Dermis microvascular lymphatic vessel endothelial cell (primary cell): Measurements from ENCODE around the gene NTF3. TPM values are rescaled to one million over a fixed set of nuclear protein-coding genes. Genes with fewer than 3 reads are reported as not detected.

Experiments used
- DNase-seq, 2 donors: peaks; one replicate each; pipeline versions ENCODE4 v3.0.0 to v3.0.0-alpha.2; 2010; ENCODE audit warnings: low read depth in 2 of 2
- total RNA-seq: library from RNA; depleted of rRNA; stranded (reverse); fragments of >200 nt; gene quantifications from 2 replicates; pipeline ENCODE4 v1.2.1, GENCODE V29; 2014

The NTF3 gene
- total RNA-seq, 1 donor from 2014 or later = not detected

DNA sequence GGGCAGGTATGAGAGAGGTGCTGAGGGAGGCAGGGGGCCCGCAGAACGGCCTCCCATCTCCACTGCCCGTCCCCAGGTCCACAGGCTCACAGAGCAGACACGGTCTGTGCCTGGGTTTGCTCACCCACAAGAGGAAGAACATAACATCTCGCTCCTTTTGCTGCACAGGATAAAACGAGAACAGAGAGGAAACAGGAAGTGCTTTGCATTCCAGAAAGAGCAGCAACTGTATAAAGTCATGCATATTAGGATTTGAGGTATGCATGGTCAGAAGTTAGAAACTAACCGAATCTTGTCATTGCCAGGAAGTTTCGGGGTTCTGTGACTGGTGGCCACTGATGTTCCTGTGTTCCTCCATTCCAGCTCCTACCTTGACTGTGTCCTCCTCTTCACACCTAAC is 25.0 kb downstream of the NTF3 start:
- peak; percentile 55 to 65 for DNase-seq

DNA sequence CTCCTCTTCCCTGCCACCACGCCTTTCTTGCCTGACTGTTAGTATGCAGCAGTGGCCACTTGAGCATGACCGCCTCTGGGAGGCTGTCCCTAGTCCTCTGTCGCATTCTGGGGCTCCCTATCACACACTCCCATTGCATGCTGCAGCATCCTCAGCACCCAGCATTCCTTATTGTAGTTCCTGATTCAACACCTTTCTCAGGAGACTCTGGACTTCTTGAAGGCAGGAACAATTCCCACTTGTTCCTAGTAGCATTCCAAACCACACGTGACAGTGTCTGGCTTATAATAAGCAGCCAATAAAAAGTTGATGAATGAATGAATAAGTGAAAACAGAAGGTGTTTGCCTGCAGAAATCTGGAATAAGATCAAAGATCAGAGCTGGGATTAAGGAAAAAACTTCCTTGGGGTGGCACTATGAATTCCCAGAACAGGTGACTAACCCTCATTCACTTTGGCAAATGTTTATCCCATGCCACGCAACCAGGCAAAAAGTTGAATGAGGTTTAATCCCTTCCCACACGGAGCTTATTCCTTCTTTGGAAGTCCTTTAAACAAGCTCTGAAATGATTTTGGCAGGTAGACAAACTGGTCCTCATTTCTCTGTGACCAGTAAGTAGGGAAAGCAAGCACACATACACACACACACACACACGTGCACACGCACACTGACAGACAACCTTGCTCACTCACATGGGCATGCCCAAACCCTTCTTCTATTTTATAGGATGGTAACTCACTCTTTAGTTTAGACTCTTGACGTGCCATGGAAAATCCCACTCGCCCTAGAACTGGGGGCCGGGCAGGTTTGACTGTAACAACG is 26.5 kb downstream of the NTF3 start:
- no peak for DNase-seq

DNA sequence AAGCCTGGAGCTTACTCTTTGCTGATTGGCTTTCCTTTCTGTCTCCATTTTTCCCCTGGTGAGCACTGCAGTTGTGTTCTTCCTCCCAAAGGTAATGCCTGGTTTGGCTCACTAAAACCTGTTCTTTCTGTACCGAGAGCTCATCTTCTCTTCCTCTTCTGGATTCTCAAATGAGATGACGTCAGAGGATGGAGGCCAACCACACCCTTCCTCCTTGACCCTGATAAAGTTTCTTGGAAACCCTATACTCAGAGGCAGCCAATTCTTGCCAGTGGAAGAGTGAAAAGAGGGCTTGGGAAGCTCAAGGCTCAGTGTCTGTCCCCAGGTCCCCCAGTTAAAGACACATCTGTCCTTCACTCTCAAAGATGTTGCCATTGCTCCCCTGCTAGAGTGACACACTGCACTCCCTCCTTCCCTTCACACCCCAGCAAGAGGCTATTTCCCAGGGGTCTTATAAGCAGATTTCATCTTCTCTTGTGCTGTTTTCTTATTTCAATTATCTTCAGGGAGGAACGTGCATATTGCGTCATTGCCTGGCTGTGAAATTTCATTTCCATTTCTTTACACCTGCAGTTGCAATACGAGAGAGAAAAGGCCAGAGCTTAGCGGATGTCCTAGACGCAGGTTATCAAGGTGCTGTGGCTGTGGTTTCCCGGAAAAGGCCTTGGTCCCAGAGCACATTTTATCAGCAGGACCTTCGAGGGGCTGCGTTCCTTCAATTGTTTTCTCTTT is 27.3 kb downstream of the NTF3 start:
- no peak for DNase-seq

DNA sequence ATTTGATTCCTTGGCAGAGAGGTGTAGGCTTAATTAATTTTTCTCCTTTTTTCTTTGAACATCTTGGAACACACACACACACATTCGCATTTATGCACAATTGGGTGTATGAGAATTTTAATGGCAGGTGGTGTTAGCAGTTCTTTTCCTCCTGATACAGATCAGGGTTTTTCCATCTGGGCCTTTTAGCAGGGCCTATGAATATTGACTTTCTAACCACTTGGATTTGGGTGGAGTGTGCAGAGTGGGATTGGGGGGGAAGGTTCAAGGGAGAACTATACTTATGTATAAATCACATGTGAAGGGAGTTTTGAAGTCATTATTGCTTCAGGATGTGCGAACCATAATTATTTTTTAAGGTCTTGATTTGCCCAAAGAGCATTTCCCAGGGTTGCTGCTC is 28.9 kb downstream of the NTF3 start:
- no peak for DNase-seq

DNA sequence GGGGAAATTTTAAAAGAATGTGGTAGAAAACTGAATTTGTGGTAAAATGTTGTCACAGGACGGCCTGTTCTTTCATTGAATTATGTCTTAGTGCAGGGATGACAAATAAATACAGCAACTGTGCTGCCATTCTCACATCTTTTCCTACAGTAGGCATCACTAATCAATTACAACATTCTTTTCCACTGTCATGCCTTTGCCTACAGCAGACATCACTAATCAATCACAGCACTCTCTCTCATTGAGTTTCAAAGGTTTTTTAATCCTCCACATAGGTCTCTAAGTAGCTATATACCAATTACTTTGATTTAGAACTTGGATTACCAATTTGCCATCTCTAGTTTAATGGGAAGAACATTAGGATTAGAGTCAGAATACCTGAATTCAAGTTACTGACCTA is 30.1 kb downstream of the NTF3 start:
- DNase-seq = no peak

DNA sequence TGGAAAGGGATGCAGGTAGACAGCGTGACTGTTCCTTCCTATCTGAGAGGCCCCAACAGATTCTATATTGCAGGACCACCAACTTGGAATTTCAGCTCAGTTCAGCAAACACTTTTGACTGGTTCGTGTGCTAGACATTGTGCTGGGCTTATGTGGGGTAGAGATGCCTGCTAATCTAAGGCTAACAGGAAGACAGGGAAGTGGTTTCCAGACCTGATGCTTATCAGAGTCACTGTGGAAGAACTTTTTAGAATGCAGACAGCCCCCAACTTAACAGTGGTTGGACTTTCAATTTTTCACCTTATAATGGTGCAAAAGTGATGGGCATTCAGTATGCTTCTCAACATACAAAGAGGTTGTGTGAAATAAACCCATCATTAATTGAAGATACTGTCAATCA is 32.2 kb downstream of the NTF3 start:
- DNase-seq = no peak

DNA sequence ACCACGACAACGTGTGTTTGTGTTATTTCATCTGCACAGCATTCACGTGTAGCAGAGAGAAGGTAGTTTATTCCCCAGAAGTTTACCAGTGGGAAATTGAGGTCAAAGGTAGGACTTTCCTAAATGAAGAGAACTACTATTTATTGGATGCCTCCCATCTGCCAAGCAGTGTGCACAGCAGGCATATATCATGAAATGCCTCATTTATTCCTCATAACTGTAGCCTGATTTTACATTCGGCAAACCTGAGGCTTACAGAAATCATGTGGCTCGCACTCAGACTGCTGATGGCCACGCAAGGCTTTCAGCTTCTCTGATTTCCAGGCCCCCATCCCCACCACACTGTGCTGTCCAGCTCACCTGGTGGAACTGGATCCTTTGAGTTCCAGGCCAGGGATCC is 33.5 kb downstream of the NTF3 start:
- no peak for DNase-seq

DNA sequence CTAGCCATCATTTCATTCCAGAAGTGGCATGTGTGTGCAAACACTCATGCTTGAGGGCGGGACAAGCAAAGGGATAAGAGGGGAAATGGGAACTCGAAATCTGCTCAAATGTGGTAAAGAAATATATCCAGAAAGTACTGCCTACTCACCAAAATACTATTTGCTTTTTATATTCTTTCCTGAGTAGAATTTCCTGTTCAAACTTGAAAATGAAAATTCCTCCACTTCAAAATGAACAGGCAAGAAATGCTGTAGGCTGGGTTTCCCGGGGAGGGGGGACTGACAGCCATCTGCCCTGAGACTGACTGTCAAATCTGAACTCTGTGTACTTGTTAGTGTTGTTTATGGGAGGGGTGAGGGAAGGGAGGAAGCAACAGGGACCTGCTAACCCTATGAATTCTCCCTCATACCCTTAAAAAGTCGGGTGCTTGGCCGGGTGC is 34.6 kb downstream of the NTF3 start:
- no peak for DNase-seq

DNA sequence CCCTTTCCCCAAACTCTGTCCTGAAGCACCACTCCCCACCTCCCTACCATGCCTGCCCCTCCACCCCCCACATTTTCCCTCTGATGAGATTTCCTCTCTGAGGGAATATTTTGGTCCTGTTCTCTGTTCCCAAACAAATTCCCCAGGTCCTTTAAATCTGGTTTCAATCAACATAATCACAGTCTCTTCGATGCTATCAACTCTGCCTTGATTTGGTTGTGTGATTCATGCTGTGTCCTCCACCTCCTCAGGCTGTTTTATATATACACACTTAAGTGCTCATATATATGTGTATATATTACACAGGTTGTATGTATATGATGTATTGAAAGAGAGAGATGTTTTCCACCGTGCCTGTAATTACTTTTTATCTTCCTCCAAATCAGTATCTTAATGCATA is 36.0 kb downstream of the NTF3 start:
- no peak for DNase-seq

DNA sequence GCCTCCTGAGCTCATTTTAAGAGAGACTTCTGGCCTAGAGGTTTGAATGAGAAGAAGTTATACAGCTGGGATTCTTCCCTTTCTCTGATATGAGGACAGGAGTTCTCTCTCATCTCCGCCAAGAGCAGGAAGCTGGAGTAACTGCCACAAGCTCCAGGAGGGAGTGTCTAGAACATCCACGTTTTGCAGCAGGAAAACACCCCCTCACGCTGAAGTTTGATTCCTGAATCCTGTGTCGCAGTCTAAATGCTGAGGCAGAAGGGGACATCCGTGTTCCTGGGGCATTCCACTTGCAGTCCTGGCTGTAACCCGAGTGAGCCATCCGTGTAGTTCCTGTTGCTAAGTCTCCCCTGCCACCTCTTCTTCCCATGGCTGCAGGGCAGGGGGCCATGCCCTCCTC is 38.3 kb downstream of the NTF3 start:
- no peak for DNase-seq

DNA sequence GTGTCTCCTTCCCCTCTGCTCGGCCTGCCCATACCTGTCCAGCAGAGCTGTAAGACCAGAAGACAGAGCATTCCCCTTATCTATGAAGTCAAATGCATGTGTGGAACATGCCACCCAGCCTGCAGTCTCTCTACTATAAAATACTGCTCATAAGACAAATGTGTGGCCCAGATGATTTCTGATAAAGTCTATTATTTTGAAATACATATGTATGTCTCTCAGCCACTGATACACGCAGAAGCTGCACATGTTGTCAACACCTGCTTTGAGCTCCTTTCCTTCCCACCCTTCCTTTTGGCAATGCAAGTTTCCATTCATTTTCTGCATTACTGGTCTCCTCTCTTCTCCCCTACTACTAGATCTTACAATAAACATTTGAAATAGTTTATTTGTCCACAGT is 38.8 kb downstream of the NTF3 start:
- DNase-seq = no peak

DNA sequence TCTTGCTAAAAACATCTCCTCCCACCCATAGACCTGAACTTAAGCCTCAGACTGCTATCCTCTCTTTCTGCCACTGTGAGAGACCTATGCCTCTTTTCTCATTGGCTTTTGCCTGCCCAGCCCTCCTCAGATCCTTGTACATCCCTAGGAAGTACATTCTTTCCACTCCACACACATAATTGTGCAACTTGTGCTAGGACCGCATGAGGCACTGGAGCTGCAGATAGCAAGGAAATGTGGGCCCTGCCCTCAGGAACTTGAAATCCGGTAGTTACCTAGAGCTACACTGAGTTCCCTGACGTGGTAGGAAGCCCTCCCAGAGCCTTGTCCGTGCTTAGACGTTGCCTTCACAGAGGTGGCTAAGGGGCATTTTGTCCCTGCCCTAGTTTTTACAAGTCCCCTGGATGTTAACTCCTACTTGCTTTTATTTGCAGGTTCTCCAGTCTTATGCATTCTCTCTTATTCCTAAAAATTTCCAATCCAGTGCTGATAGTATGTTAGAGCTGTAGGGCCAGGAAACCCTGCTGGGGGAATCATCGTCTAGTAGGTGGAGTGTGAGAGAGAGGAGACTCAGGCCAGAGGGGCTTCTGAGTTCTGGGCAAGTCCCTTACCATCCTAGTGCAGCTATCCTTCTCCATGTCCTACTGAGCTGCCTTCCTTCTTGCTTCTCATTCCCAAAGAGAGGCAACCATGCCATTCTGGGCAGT is 41.3 kb downstream of the NTF3 start:
- DNase-seq = peak in 1 of 2 donors; percentile 29

DNA sequence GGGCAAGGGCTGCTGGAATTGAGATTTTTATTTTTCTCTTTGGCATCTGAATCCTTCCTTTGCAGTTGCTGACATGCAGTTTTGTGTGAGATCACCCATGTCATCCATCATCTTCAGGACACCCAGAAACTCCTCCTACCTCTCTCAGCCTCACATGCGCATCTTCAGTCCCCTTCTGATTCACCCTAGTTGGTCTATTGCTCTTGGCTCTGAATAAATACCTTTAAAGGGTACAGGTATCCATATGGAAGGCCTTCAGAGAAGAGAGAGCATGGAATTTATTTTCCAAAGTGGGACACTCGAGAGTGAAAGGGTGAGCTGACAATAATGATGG is 41.8 kb downstream of the NTF3 start:
- no peak for DNase-seq

DNA sequence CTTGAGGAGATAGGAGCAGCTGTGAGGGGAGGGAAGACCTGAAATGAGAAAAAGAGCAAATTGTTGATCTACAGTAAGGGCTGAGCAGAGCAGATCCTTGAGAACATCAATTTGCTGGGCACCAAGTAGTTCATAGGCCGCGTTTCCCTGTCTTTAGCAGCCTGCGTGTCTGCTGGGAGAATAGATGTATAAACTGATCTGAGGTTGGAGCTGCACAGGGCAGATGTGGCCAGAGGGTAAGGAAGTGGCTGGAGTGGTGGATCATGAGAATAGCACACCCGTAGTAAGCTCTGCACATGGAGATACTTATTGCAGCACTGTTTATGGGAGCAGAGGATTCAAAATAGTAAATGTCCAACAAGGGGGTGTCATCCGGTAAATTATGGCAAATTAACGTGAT is 44.4 kb downstream of the NTF3 start:
- no peak for DNase-seq

DNA sequence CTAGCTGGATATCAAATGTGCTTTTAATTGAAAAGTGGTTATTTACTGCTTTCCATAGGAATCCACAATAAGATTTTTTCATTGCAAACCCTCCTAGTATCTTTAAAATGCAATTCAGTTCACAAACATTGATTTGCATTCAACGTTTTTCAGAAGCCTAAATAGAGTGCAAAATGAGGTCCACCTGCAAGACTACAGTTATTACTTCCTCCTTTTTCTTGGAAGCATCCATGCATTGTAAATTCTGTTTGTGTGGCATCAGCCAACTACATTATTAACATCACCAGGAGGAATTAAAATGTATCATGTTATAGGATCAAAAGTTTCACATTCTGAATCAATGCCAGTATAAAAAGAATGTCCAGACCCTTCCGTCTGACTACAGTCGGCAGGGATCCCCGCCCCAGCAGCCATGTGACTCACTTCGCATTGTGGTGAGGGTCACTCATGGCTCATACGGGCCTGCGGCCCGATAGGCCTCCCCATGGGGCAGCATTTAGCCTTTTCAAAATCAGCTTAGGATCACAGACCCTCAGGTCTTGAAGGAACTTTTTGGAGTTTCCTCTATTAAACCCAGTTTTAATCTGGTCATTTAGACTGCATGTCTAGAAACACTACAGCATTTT is 46.3 kb downstream of the NTF3 start:
- DNase-seq = no peak

DNA sequence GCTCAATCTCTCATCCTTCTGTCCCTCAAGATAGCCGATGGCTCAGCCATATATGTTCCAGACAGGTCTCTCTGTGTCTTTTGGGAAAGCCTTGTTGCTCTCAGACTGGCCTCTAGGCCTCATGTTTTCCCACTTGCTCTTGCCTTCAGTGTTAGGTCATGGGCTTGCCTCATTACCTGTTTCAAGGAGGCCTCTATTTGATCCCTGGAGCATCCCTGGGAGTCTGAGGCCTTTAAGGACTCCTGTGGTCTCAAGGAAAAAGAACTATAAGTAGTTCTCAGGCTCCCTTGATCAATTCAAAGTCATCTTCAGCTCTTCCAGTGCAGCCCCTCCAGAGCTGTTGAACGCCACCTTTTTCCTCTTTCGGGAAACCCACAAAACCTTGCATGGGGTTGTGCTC is 47.9 kb downstream of the NTF3 start:
- DNase-seq = no peak

DNA sequence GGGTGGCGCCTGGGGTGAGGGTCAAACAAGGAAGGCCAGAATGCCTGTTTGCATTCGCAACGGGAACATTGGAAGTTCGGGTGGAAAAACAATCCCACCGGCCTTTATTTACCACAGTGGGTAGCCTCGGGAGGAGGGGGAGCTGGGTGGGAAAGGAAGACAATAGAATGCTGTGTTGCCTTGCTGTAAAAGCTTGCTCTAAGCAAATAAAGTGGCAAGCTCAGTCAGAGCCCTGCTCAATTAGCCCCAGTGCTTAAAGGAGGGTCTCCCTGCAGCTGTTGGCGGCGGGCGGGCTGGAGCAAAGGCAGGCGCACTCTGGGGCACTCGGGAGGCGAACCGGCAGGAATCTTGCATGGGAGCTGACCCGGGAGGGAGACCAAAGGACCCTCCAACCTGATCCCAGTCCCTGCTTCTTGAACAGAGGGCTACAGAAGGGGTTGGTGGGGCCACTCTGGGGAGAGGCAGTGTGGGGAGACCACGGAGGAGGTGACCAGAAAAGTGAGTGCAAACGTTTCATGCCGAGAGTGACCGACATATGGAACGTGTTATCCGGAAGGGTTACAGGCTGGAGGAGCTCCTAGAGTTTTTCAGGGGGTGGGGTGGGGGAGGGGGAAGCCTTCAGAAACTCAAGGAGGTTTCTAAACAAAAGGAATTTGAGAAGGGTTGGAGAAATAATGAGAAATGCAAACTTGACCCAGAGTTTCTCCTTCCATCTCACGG is 48.5 kb downstream of the NTF3 start:
- DNase-seq = no peak

DNA sequence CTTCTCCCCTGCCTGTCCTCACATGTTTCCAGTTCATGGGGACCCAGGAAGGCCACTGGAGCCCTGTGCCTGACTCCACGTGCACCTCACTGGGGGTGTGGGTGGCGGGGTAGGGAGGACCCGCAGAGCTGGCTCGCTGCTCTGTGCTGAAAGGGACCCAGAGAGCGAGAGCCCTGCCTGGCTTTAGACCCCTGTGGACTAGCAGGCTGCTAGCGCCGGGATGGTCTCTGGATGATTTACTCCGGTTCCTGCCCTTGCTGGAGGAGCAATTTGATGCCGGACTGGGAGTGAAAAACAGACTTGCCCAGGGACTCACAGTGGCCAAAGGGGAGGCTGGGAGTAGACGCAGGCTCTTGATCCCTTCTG is 49.0 kb downstream of the NTF3 start:
- no peak for DNase-seq

DNA sequence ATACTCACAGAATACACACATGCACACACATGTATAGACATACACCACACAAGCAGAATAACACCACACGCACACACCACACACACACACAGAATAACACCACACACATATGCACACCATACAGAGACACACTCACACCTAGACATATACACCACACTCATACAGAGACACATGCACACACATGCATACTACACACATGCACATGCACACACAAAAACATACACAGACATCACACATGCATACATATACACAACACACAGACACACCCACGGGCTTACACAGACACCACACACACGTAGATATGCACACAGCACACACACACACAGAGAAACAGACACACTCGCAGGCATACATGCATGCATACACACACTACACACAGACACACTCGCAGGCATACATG is 49.7 kb downstream of the NTF3 start:
- DNase-seq = no peak

DNA sequence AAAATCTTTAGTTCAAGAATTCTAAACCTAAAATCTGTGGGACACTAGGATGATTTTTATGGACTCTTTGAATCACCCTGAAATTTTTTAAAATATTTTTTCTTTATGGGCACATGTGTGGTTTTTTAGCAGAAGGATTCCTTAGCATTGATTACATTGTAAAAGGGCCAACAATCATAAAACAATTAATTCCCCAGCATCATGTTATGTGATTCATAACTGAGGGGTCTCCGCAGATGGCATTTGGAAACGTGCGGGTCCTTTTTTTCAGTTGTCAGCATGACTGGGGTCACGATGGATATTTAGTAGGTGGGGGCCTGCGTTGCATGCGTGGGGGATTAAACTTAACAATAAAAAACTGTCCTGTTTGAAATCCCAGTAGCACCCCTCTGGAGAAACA is 52.5 kb downstream of the NTF3 start:
- DNase-seq = no peak

DNA sequence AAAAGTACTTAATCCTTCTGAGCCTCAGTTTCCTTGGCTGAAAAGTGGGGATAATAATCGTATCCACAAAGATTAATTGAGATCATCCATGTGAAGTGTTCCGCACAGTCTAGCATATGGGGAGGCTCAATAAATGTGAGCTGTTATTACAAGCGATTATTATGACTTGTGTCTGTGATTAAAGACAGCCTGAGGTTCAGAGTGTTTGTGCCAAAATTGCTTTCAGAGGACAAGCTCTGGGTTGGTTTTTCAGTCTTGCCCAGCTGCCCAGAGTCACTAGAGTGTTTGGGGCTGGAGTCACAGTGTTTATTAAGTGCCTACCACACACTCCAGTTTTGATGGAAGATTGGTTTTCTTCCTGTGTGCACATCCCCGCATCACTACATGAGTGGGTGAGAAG is 53.5 kb downstream of the NTF3 start:
- DNase-seq = no peak

DNA sequence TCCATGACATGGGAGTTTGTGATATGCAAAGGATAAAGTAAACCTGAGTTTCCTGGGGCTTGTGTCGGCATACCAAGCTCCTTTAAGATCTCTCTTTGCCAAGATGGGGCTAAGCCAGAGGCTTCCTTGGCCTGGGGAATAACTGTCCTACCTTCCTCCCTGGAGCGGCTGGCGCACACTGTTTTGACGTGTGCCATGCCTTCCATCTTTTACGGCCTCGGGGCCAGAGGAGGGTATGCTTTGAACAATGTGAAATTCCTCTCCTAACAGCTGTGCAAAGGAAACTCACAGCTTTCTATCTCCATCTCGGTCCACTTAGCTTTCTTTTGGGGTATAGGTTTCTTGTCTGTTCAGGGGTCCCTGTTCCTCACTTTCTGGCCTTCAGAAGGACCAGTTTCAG is 55.2 kb downstream of the NTF3 start:
- DNase-seq = no peak
